GM19463 (cell line): ENCODE results near the gene SELENOO.

ENCODE experiments used
- ATAC-seq: cut with Tn5 transposase; IDR thresholded peaks from one replicate; pipeline ENCODE4 v1.9.1; 2021; ENCODE audit warnings: mild to moderate bottlenecking, moderate library complexity; ENCODE audit not compliant: unreplicated experiment

SELENOO gene

GRCh38 chr22:50215297-50216054 lies 14.7 kb downstream of the SELENOO start:
- ATAC-seq: no peak

GRCh38 chr22:50216055-50216683 lies 15.4 kb downstream of the SELENOO start:
- ATAC-seq: no peak

- ATAC-seq: no peak
Observed at GRCh38 chr22:50216684-50217520, 16.1 kb downstream of the SELENOO start.

- no peak for ATAC-seq
Observed at GRCh38 chr22:50217543-50218152, 16.8 kb downstream of the SELENOO start.

- no peak for ATAC-seq
Observed at GRCh38 chr22:50218153-50218995, 17.6 kb downstream of the SELENOO start.

- no peak for ATAC-seq
Observed at GRCh38 chr22:50218996-50219727, 18.4 kb downstream of the SELENOO start.

GRCh38 chr22:50219800-50220602 lies 19.2 kb downstream of the SELENOO start:
- ATAC-seq: no peak

- no peak for ATAC-seq
Observed at GRCh38 chr22:50220603-50221409, 20.0 kb downstream of the SELENOO start.

GRCh38 chr22:50221410-50222300 lies 20.8 kb downstream of the SELENOO start:
- ATAC-seq: no peak

GRCh38 chr22:50222508-50222907 lies 21.7 kb downstream of the SELENOO start:
- ATAC-seq: no peak

- no peak for ATAC-seq
Observed at GRCh38 chr22:50224071-50224470, 23.3 kb downstream of the SELENOO start.

- no peak for ATAC-seq
Observed at GRCh38 chr22:50225200-50225969, 24.6 kb downstream of the SELENOO start.

GRCh38 chr22:50226063-50226874 lies 25.5 kb downstream of the SELENOO start:
- no peak for ATAC-seq

- ATAC-seq: no peak
Observed at GRCh38 chr22:50226875-50227165, 26.0 kb downstream of the SELENOO start.

GRCh38 chr22:50227579-50228215 lies 26.9 kb downstream of the SELENOO start:
- no peak for ATAC-seq
